HCT116 (cell line): Measurements from ENCODE around the gene AARS1. TPM values are rescaled to one million over a fixed set of nuclear protein-coding genes. Genes with fewer than 3 reads are reported as not detected.

Source experiments
- ATAC-seq: fragments of 200-7000 bp; cut with Tn5 transposase; 2 replicates; pipeline ENCODE4 v1.9.1; 2020; ENCODE audit warnings: mild to moderate bottlenecking, moderate library complexity
- BruUV-seq: library from RNA; stranded (reverse); fragments of 400-500 nt; replicated peaks from 2 replicates; lab custom pipeline; 2021; lab: Mats Ljungman, UMichigan
- CTCF ChIA-PET: fragments of 300-600 bp; sonication (Branson Sonifier 250); formaldehyde crosslinking; loops from one replicate; lab custom pipeline; 2021; ENCODE audit warnings: antibody characterized with exemption; lab: Charles Lee
- POLR2A ChIA-PET: fragments of 300-600, 350-600 bp; sonication (Branson Sonifier 250); formaldehyde crosslinking; loops from one replicate; lab custom pipeline; 2021; ENCODE audit warnings: antibody characterized with exemption; lab: Charles Lee
- RAD21 ChIA-PET, 2 experiments: fragments of 300-600 bp; sonication (Branson Sonifier 250); formaldehyde crosslinking; loops; one replicate each; lab custom pipeline; 2023; ENCODE audit warnings: low total read pairs in 2 of 2; ENCODE audit not compliant: uncharacterized antibody in 2 of 2, unreplicated experiment in 2 of 2, low non-redundant PET in 1 of 2; lab: Charles Lee
- DNase-seq: peaks from one replicate; pipeline ENCODE4 v3.0.0-alpha.2; 2010; ENCODE audit warnings: low read depth, low spot score
- H2AFZ ChIP-seq: fragments of 200-600 bp; shearing (Covaris generic), sonication (generic); 2 replicates; pipeline ENCODE4 v1.6.1; 2017; ENCODE audit warnings: low read depth, mixed run types, mixed read lengths, antibody characterized with exemption, low read length; ENCODE audit not compliant: poor library complexity, severe bottlenecking
- H3K27ac ChIP-seq: 2 replicates; pipeline ENCODE4 v1.5.1; 2012; ENCODE audit warnings: low read depth, low read length
- H3K27me3 ChIP-seq: fragments of 200-600 bp; sonication (generic); 2 replicates; pipeline ENCODE4 v1.6.1; 2016; ENCODE audit warnings: mixed run types, low read length, mixed read lengths; ENCODE audit not compliant: insufficient read depth
- H3K36me3 ChIP-seq, 2 experiments: fragments of 200-500 bp in 1 of 2; fragments of 200-600 bp in 1 of 2; sonication (Bioruptor generic) in 1 of 2; sonication (generic) in 1 of 2; 2 replicates each; pipeline versions ENCODE4 v1.5.1 to v1.6.1; 2014 to 2016; ENCODE audit warnings: low read length in 2 of 2, inconsistent platforms in 1 of 2, mixed read lengths in 1 of 2, mixed run types in 1 of 2; ENCODE audit not compliant: insufficient read depth in 2 of 2, control insufficient read depth in 1 of 2
- H3K4me1 ChIP-seq, 2 experiments: fragments of 200-600 bp in 1 of 2; sonication (generic) in 1 of 2; 2 replicates each; pipeline versions ENCODE4 v1.5.1 to v1.6.1; 2012 to 2017; ENCODE audit warnings: low read length in 2 of 2, inconsistent platforms in 1 of 2, mild to moderate bottlenecking in 1 of 2, mixed read lengths in 1 of 2, mixed run types in 1 of 2, moderate library complexity in 1 of 2; ENCODE audit not compliant: insufficient read depth in 2 of 2, control insufficient read depth in 1 of 2
- H3K4me2 ChIP-seq: fragments of 200-600 bp; sonication (generic); 2 replicates; pipeline ENCODE4 v1.6.1; 2017; ENCODE audit warnings: mixed run types, low read length, mixed read lengths
- H3K4me3 ChIP-seq, 2 experiments: fragments of 200-600 bp in 1 of 2; sonication (generic) in 1 of 2; replicated peaks in 1 of 2; 2 replicates each; pipeline ENCODE4 v1.5.1; 2011 to 2016; ENCODE audit warnings: low read length in 2 of 2, control low read depth in 1 of 2, low read depth in 1 of 2, mild to moderate bottlenecking in 1 of 2, mixed read lengths in 1 of 2, mixed run types in 1 of 2
- H3K79me2 ChIP-seq: fragments of 200-600 bp; sonication (generic); 2 replicates; pipeline ENCODE4 v1.6.1; 2017; ENCODE audit warnings: mild to moderate bottlenecking, mixed run types, low read length, moderate library complexity, mixed read lengths; ENCODE audit not compliant: insufficient read depth
- H3K9ac ChIP-seq: fragments of 200-600 bp; sonication (generic); 2 replicates; pipeline ENCODE4 v1.6.1; 2016; ENCODE audit warnings: low read length, mixed read lengths
- H3K9me2 ChIP-seq: fragments of 200-600 bp; sonication (generic), shearing (Covaris generic); 2 replicates; pipeline ENCODE4 v1.6.1; 2017; ENCODE audit warnings: mixed run types, mild to moderate bottlenecking, moderate library complexity; ENCODE audit not compliant: insufficient read depth
- H3K9me3 ChIP-seq, 2 experiments: fragments of 200-500 bp in 1 of 2; fragments of 200-600 bp in 1 of 2; sonication (Bioruptor generic) in 1 of 2; sonication (generic) in 1 of 2; 2 replicates each; pipeline ENCODE4 v1.6.1; 2014 to 2017; ENCODE audit warnings: low read length in 2 of 2, mixed read lengths in 2 of 2, inconsistent platforms in 1 of 2, low read depth in 1 of 2, mild to moderate bottlenecking in 1 of 2, mixed run types in 1 of 2, moderate library complexity in 1 of 2; ENCODE audit not compliant: control insufficient read depth in 1 of 2, insufficient read depth in 1 of 2
- H4K20me1 ChIP-seq: fragments of 200-600 bp; sonication (generic), shearing (Covaris generic); 2 replicates; pipeline ENCODE4 v1.6.1; 2017; ENCODE audit warnings: mixed run types, mild to moderate bottlenecking, moderate library complexity; ENCODE audit not compliant: insufficient read depth
- EGR1 ChIP-seq: IDR thresholded peaks from 2 replicates; pipeline ENCODE4 v1.6.1; 2012; ENCODE audit warnings: low read depth
- FOSL1 ChIP-seq: IDR thresholded peaks from 2 replicates; pipeline ENCODE4 v1.6.1; 2012; ENCODE audit warnings: low read depth
- JUND ChIP-seq: IDR thresholded peaks from 2 replicates; pipeline ENCODE4 v1.6.1; 2012
- POLR2AphosphoS5 ChIP-seq: IDR thresholded peaks from 2 replicates; pipeline ENCODE4 v1.6.1; 2011; ENCODE audit warnings: mild to moderate bottlenecking, low read depth, low read length, moderate library complexity
- REST ChIP-seq: IDR thresholded peaks from 2 replicates; pipeline ENCODE4 v1.6.1; 2012; ENCODE audit warnings: low read depth
- SIN3A ChIP-seq: IDR thresholded peaks from 2 replicates; pipeline ENCODE4 v1.6.1; 2012; ENCODE audit warnings: low read depth
- TCF7L2 ChIP-seq: IDR thresholded peaks from 2 replicates; pipeline ENCODE4 v1.7.0; 2011; ENCODE audit warnings: borderline replicate concordance, inconsistent platforms; ENCODE audit not compliant: insufficient read depth, insufficient read length; ENCODE audit errors: extremely low read depth
- intact Hi-C: fragments of 100-400 bp; cut with micrococcal nuclease; formaldehyde crosslinking; loops from 2 replicates; pipeline ENCODE4 v1.10.0; 2022
- total RNA-seq: library from RNA; stranded (reverse); gene quantifications from one replicate; pipeline ENCODE4 v1.2.1, GENCODE V29; 2021; ENCODE audit not compliant: unreplicated experiment

AARS1 gene
- total RNA-seq, 1 experiment from 2014 or later, result 215 TPM

DNA sequence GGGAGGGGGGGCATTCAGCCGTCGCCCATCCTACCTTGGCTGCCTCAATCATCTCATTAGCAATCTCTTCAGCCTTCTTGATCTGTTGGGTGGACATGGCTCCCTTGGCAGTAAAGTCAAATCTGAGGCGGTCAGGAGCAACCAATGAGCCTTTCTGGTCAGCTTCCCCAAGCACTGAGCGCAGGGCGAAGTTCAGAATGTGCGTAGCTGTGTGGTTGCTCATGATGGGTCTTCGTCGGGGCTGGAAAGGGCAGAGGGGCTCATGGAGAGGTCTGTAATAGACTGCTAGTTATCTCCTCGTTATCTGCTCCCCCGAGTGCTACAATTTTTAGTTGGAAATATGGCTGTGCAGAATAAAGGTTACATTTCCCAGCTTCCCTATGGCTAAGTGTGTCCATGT lies 30.4 kb downstream of the AARS1 start:
- Histone ChIP-seq H3K27ac (no peak overlapping the region), H3K27me3 (no peaks in the 10 kb centered on the region), H3K9me3 (no peaks in the 10 kb centered on the region), H3K4me2 (no peak overlapping the region), H3K36me3 (peaks cover 56 to 69% of the 10 kb centered on the region in 2 experiments), H3K4me3 (no peak overlapping the region), H3K9ac (no peak overlapping the region), H3K4me1 (no peaks in the 10 kb centered on the region), H4K20me1 (no peaks in the 10 kb centered on the region), H3K79me2 (peaks cover 15% of the 10 kb centered on the region; the same call in 1 of the 2 replicates), H2AFZ (no peak overlapping the region), H3K9me2 (no peaks in the 10 kb centered on the region)
- BruUV-seq, result no TSS peak
- POLR2A ChIA-PET, result interaction anchor here (0.9 kb wide), 1 partner anchor 12 kb away, joined by 3 read pairs; no protein-coding TSS in a partner anchor
- RAD21 ChIA-PET, result no interaction called here
- DNase-seq (no peak), ATAC-seq (no peak)
- intact Hi-C loops, result loop anchor here (10.0 kb wide), 1 partner anchor 94 kb away; no protein-coding TSS in a partner anchor
- no peak for TF ChIP-seq EGR1
- no peak for TF ChIP-seq POLR2AphosphoS5
- no peak for TF ChIP-seq REST
- TF ChIP-seq TCF7L2, result no peak
- CTCF ChIA-PET, result interaction anchor here (1.2 kb wide), 1 partner anchor 9 kb away, joined by 4 read pairs; no protein-coding TSS in a partner anchor

GRCh38 chr16:70258065-70258464 lies 31.2 kb downstream of the AARS1 start:
- ChIA-PET CTCF (no interaction called here), POLR2A (interaction anchor here (0.9 kb wide), 1 partner anchor 13 kb away, joined by 3 read pairs; no protein-coding TSS in a partner anchor), RAD21 (no interaction called here)
- intact Hi-C loops, result loop anchor here (10.0 kb wide), 1 partner anchor 93 kb away; no protein-coding TSS in a partner anchor
- Histone ChIP-seq H3K9me2 (no peaks in the 10 kb centered on the region), H3K9ac (no peak overlapping the region), H3K36me3 (peaks cover 58 to 75% of the 10 kb centered on the region in 2 experiments), H3K4me1 (no peaks in the 10 kb centered on the region), H3K4me2 (no peak overlapping the region), H3K79me2 (peaks cover 15% of the 10 kb centered on the region; the same call in 1 of the 2 replicates), H3K27me3 (no peaks in the 10 kb centered on the region), H4K20me1 (no peaks in the 10 kb centered on the region), H2AFZ (no peak overlapping the region), H3K27ac (no peak overlapping the region), H3K4me3 (no peak overlapping the region), H3K9me3 (no peaks in the 10 kb centered on the region)
- DNase-seq (no peak), ATAC-seq (no peak)
- no TSS peak for BruUV-seq
- no peak for TF ChIP-seq SIN3A
- TF ChIP-seq FOSL1, result no peak
- TF ChIP-seq JUND, result no peak
